ENCODE data around the gene LONP1. TPM values are rescaled to one million over a fixed set of nuclear protein-coding genes. Genes with fewer than 3 reads are reported as not detected.

LONP1 gene
- total RNA-seq, 4 donors from 2014 or later = 42.1 to 57.4 (median 47.7) TPM

DNA sequence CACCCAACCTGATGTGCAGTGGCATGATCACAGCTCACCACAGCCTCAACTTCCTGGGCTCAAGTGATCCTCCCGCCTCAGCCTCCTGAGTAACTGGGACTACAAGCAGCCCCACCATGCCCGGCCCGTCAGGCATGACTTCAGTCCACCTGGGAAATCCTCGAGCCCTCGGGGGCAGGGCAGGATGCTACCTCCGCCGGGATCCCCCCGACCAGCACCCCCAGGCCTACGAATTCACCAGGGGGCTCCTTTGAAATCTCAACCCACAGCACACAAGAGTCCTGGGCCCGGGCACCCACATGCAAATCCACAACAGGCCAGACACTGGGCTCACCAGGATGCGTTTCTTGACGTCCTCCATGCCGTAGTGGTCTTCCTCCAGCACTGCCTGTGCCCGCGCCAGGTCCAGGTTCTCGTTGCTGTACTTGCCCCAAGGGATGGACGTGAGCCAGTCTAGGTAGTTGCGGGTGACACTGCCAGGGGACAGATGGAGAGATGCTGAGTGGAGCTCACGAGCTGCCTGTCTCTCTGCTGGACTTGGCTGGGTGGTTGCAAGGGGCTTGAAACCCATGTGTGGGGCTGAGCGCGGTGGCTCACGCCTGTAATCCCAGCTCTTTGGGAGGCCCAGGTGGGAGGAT lies 19.4 kb downstream of the LONP1 start:
- no peaks in the 10 kb centered on the region for H3K27me3 ChIP-seq
- WGBS = 95% methylated on average over 10 of the region's 22 CpGs
- no peaks in the 10 kb centered on the region for H3K4me1 ChIP-seq
- H3K36me3 ChIP-seq = peaks cover 82% of the 10 kb centered on the region
- DNase-seq (ENCODE audit: low spot score in 2 of 2) = peak in 1 of 2 donors; percentile 62
- TF ChIP-seq, protein P1, sequence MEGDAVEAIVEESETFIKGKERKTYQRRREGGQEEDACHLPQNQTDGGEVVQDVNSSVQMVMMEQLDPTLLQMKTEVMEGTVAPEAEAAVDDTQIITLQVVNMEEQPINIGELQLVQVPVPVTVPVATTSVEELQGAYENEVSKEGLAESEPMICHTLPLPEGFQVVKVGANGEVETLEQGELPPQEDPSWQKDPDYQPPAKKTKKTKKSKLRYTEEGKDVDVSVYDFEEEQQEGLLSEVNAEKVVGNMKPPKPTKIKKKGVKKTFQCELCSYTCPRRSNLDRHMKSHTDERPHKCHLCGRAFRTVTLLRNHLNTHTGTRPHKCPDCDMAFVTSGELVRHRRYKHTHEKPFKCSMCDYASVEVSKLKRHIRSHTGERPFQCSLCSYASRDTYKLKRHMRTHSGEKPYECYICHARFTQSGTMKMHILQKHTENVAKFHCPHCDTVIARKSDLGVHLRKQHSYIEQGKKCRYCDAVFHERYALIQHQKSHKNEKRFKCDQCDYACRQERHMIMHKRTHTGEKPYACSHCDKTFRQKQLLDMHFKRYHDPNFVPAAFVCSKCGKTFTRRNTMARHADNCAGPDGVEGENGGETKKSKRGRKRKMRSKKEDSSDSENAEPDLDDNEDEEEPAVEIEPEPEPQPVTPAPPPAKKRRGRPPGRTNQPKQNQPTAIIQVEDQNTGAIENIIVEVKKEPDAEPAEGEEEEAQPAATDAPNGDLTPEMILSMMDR (IDR thresholded peaks at IDR 0.05) = no peak
- no peak for TF ChIP-seq POLR2AphosphoS5 (IDR thresholded peaks at IDR 0.05)
- TF ChIP-seq POLR2A (IDR thresholded peaks at IDR 0.05) = no peak
- no peak for TF ChIP-seq EP300 (IDR thresholded peaks at IDR 0.05)
- no peak overlapping the region for H3K27ac ChIP-seq
- no peak overlapping the region for H3K4me3 ChIP-seq
- H3K9me3 ChIP-seq = no peaks in the 10 kb centered on the region

DNA sequence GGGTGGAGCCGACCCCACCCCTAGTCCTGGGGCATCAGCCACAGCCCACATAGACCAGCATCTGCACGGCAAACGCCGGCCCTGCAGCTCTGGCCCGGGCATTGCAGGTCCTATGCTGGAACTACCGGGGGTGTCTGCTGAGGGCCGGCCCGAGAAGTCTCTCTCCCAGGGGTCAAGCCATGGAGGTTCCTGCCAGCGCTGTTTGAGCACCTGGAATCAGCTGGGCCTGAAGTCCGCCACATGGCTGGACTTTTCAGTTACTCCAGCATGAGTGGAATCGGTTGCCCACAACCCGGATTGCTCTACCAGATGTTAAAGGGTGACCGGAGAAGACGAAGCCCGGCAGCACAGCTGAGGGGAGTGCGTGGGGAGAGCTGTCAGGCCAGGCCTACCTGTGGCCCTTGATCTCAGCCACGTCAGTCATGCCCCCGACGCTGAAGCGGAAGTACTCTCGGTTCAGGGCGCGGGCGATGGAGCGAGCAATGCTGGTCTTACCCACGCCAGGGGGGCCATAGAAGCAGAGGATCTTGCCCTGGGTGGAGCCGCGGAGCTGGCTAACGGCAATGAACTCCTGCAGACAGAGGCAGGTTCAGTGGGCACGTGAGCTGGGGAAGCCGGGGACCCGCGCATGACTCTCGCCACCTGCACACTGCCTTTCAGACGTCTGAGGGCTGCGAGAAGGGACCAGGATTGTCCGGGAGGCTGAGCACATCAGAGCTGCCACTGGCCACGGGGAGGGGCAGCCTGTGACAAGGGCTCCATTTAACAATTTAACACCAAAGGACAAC lies 21.1 kb downstream of the LONP1 start:
- Histone ChIP-seq H3K27me3 (no peaks in the 10 kb centered on the region), H3K9me3 (no peaks in the 10 kb centered on the region), H3K36me3 (peaks cover 82% of the 10 kb centered on the region), H3K4me1 (no peaks in the 10 kb centered on the region), H3K27ac (no peak overlapping the region), H3K4me3 (no peak overlapping the region)
- DNase-seq (ENCODE audit: low spot score in 2 of 2) = no peak
- TF ChIP-seq, protein P1 (IDR thresholded peaks at IDR 0.05) = no peak
- no peak for TF ChIP-seq EP300 (IDR thresholded peaks at IDR 0.05)
- TF ChIP-seq POLR2A (IDR thresholded peaks at IDR 0.05) = no peak
- no peak for TF ChIP-seq POLR2AphosphoS5 (IDR thresholded peaks at IDR 0.05)
- WGBS = 95% methylated on average over 22 of the region's 38 CpGs

DNA sequence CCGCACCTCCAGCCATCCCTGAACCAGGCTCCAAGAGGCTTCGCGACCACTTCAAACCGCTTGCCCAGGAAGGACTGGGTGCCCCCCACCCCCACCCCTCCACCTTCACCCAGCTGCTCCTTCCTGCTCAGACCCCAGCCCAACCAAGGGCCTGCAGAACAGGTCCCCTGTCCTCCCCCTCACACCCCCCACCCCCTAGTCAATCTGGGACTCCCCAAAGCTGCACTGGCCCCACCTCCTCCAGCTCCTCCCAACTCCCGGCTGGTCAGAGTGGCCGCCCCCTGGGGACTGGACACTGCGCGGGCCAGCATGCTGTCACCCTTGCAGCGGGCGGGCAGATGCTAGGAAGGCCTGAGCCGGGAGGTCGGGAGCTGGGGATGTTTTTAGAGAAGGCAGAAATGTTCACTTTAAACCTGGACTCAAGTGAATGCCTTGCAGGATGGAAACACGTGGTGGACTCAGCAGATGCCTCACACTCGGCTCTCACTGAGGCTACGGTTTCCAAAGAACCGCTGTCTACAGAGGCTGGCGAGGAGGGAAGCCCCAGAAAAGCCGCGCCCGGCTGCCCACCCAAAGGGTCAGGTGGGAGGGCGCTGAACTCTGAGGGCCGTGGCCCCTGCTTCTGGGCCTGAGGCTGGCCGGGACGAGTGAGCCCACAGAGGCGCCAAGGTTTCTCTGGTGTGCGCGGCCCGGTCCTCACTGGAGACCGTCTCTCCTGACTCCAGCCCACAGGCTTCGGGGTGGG lies 21.9 kb downstream of the LONP1 start:
- Histone ChIP-seq H3K4me1 (no peaks in the 10 kb centered on the region), H3K27ac (no peak overlapping the region), H3K27me3 (no peaks in the 10 kb centered on the region), H3K9me3 (no peaks in the 10 kb centered on the region), H3K36me3 (peaks cover 82% of the 10 kb centered on the region), H3K4me3 (no peak overlapping the region)
- WGBS = 82% methylated on average over 17 of the region's 30 CpGs
- TF ChIP-seq POLR2A (IDR thresholded peaks at IDR 0.05) (no peak), POLR2AphosphoS5 (IDR thresholded peaks at IDR 0.05) (no peak)
- TF ChIP-seq, protein P1 (IDR thresholded peaks at IDR 0.05) = no peak
- peak in 1 of 2 donors; percentile 63 for DNase-seq (ENCODE audit: low spot score in 2 of 2)

DNA sequence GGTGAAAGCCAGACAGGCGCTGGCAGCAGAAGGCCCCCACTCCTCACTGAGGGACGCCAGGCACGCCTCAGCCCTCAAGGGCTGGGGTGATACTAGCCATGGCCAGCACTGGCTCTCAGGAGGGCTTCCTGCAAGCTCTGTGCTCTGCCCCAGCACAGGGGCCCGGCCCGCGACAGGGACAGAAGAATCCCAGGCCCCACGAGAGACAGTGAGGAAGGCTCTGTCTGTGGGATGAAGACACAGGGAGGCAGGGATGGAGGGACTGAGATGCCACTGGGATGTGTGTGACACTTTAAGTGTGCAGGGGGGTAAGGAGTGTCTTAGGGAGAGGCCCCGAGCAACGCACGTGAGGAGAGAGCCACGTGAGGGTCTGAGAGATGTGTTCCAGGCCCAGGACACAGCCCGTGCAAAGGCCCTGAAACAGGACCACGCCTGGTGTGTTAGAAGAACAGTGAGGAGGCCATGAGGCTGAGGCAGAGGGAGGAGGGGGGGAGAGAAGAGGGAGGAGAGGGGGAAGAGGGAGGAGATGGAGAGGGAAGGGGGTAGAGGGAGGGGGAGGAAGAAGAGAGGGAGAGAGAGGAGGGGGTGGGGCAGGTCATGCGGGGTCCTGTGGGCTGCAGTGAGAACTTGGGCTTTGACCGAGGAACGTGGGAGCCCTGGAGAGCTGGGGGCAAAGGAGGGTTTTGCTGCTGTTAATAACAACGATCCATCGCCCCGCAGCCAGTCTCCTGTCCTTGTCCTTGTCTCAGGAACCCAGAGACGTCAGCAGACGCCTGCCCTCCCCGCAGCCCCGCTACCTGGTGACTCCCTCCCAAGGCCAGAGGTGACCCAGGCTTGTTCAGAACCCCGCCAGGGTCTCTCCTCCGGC lies 22.7 kb downstream of the LONP1 start:
- Histone ChIP-seq H3K4me3 (no peak overlapping the region), H3K36me3 (peaks cover 90% of the 10 kb centered on the region), H3K4me1 (peaks cover 2% of the 10 kb centered on the region), H3K27me3 (no peaks in the 10 kb centered on the region), H3K9me3 (no peaks in the 10 kb centered on the region), H3K27ac (no peak overlapping the region)
- DNase-seq (ENCODE audit: low spot score in 2 of 2) = no peak
- TF ChIP-seq POLR2AphosphoS5 (IDR thresholded peaks at IDR 0.05) = no peak
- TF ChIP-seq, protein P1 (IDR thresholded peaks at IDR 0.05) = no peak
- no peak for TF ChIP-seq POLR2A (IDR thresholded peaks at IDR 0.05)
- no peak for TF ChIP-seq EP300 (IDR thresholded peaks at IDR 0.05)
- 77% methylated on average over 21 of the region's 25 CpGs for WGBS
